ENCODE measurements around the gene ZBTB7C. TPM values are rescaled to one million over a fixed set of nuclear protein-coding genes. Genes with fewer than 3 reads are reported as not detected.
A peak's percentile ranks its signal among the peaks of the same experiment; 100 is the strongest.

The ZBTB7C gene
- total and polyA plus RNA-seq, 8 donors = 1.7 to 8.7 (median 2.7) TPM

DNA sequence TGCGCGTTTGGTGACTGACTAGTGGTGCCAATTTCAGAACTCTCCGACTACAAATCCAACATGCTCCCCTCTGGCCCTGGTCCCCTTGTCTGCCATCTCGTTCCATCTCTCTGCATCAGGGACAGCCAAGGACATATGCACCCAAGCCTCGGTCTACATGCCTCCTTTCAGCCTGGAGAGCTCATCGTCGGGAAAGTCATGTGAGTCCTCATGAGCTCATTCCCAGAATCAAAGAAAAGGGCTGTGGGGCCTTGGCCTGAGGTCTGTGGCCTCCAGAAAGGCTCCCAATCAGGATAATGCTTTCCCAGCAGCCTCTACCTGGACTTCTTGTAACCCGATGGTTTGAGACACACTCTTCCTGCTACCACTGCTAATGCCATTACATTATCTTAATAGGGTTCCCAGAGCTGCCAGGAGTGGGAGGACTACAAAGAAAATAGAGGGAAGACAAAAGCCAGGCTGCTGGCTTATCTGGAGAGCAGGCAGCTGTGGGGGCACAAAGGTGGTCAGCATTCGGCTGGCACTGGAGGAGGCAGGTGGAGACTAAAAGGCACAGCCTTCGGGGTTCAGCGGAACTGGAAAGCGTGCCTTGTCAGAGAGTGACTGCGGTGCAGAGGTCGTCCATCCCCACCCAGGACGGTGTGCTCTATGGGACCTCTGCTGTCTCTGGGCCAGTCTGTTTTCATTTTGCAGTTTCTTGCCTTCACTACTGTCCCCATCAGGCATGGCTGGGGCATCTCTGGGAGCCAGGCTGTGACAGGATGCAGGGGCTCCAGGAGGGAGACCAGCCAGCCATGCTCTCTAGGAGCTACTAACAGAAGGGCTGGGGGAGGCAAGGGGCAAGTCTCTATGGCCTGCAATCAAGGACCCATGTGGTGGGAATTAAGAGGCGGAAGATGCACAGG, 374.3 kb downstream of the ZBTB7C start:
- no peak for ATAC-seq
- no peaks in the 10 kb centered on the region for H3K9me3 ChIP-seq
- no peak overlapping the region for H3K4me3 ChIP-seq
- no peaks in the 10 kb centered on the region for H3K36me3 ChIP-seq
- intact Hi-C loops (cut with DNase I) = loop anchor here in 1 of 2 donors (5.0 kb wide), 1 partner anchor 412 kb away; no protein-coding TSS in a partner anchor
- TF ChIP-seq, protein P1, sequence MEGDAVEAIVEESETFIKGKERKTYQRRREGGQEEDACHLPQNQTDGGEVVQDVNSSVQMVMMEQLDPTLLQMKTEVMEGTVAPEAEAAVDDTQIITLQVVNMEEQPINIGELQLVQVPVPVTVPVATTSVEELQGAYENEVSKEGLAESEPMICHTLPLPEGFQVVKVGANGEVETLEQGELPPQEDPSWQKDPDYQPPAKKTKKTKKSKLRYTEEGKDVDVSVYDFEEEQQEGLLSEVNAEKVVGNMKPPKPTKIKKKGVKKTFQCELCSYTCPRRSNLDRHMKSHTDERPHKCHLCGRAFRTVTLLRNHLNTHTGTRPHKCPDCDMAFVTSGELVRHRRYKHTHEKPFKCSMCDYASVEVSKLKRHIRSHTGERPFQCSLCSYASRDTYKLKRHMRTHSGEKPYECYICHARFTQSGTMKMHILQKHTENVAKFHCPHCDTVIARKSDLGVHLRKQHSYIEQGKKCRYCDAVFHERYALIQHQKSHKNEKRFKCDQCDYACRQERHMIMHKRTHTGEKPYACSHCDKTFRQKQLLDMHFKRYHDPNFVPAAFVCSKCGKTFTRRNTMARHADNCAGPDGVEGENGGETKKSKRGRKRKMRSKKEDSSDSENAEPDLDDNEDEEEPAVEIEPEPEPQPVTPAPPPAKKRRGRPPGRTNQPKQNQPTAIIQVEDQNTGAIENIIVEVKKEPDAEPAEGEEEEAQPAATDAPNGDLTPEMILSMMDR (IDR thresholded peaks at IDR 0.05) = no peak
- peak in 1 of 4 donors; percentile 28 for DNase-seq
- no peaks in the 10 kb centered on the region for H3K4me1 ChIP-seq
- H3K27ac ChIP-seq = no peak overlapping the region
- no peaks in the 10 kb centered on the region for H3K27me3 ChIP-seq

DNA sequence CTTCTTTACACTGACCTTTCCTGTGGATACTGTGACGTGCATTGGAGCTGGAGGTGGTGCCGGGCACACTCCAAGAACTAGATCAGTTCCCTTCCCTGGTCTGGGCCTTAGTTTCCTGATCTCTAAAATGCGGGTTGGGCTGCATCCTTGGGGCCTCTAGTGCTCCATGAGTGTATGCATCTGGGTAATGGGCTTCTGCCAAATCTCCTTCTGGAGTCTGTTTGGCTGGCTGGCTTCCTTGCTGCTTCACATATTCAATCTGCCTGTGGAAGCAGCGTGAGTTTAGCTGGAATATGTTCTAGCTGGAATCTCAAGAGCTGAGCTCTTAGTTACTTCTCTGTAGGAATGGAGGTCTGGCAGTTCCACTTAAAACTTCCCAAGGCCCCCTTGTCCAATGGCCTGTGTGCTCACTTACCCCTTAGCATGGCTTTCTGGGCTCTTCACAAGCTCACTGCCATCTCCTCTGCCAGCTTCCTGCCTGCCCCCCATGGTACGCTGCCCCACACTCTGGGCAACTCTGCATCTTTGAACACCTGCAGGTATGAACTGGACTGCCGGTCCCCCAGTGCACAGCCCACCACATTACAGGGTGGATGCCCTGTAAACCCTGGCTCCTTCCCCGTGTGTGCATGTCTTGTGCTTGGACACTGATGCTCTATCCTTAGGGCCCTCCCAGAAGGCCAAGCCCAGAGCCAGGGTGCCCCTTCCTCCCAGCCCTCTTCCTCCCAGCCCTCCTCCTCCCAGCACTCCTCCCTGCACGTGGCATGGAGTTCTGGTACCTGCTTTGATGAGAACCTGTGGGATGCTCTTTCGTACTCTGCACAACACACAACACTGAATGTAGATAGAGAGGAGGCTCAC, 375.2 kb downstream of the ZBTB7C start:
- intact Hi-C loops (cut with DNase I) = loop anchor here in 1 of 2 donors (5.0 kb wide), 1 partner anchor 413 kb away; no protein-coding TSS in a partner anchor
- H3K27ac ChIP-seq = peak overlapping the region in 1 of 2 donors; percentile 42
- TF ChIP-seq, protein P1 (IDR thresholded peaks at IDR 0.05) = no peak
- H3K9me3 ChIP-seq = no peaks in the 10 kb centered on the region
- H3K36me3 ChIP-seq = no peaks in the 10 kb centered on the region
- ATAC-seq = no peak
- no peak overlapping the region for H3K4me3 ChIP-seq
- no peaks in the 10 kb centered on the region for H3K4me1 ChIP-seq
- peak in 1 of 4 donors; percentile 29 for DNase-seq
- no peaks in the 10 kb centered on the region for H3K27me3 ChIP-seq

DNA sequence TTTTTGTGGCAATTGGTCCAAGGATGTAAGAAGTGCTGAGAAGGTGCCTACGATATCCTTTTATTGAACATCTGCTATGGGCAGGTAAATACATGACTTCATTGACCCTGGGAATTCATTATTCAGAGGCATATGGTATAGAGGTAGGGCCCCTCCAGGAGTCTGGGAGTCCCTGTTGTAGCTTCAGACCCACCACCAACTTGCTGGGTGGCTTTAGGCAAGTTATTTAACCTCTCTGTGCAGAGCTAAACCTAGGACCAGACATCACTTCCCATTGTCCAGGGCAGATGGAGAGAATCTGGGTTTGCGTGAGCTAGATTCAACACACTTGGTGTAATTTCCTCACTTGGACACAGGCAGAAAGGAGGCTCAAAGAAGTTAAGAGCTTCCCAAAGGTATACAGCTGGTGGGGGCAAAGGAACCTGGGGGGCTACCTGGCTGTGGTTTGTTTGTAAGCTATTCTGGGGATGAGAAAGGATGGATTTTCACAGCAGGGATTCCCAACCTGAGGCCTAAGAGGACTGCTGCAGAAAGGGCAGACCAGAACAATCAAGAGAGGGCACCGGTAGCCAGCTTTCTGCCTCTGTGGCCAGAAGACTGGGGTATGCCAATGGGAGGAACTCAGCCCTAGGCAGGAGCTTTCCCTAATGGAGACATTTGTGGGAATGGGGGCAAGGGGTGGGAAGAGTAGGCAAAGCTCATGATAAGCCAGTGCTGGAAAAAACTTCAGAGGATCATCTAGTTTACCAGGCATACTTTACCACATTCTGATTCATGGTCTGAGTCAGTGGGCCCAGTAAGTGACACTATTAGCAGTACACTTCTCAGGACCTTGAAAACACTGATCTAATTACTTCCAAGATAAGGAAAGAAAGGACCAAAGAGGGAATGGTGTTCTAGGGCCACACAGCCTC, 376.1 kb downstream of the ZBTB7C start:
- DNase-seq = peak in 1 of 4 donors; percentile 23
- no peaks in the 10 kb centered on the region for H3K27me3 ChIP-seq
- no peak for ATAC-seq
- TF ChIP-seq, protein P1 (IDR thresholded peaks at IDR 0.05) = no peak
- no peaks in the 10 kb centered on the region for H3K4me1 ChIP-seq
- H3K9me3 ChIP-seq = no peaks in the 10 kb centered on the region
- intact Hi-C loops (cut with DNase I) = loop anchor here in 1 of 2 donors (5.0 kb wide), 1 partner anchor 414 kb away; no protein-coding TSS in a partner anchor
- H3K4me3 ChIP-seq = no peak overlapping the region
- no peaks in the 10 kb centered on the region for H3K36me3 ChIP-seq
- no peak overlapping the region for H3K27ac ChIP-seq

DNA sequence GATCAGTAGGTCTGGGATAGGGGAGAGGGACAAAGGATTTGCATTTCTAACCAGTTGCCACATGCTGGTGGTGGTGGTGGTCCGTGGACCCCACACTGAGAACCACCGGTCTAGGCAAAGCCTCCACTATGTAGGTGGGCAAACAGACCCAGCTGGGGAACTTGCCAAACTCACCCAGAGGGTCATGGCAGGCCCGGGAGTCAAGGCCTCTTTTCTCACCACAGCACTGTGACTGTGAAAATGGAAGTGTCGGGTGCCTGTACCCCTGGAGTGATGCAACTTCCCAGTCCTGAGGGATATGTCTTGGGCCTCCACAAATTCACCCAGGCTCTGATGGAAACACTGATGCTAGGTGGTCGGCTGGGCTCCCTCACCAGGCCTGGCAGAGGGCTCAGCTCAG, 377.5 kb downstream of the ZBTB7C start:
- TF ChIP-seq, protein P1 (IDR thresholded peaks at IDR 0.05) = no peak
- intact Hi-C loops (cut with DNase I) = loop anchor here in 1 of 2 donors (5.0 kb wide), 1 partner anchor 416 kb away; no protein-coding TSS in a partner anchor
- peak in 1 of 4 donors; percentile 16 for DNase-seq
- peaks cover 5 to 12% of the 10 kb centered on the region in 2 donors for H3K4me1 ChIP-seq
- no peak overlapping the region for H3K27ac ChIP-seq
- H3K4me3 ChIP-seq = no peak overlapping the region
- no peak for ATAC-seq
- no peaks in the 10 kb centered on the region for H3K36me3 ChIP-seq
- H3K9me3 ChIP-seq = no peaks in the 10 kb centered on the region
- no peaks in the 10 kb centered on the region for H3K27me3 ChIP-seq

Measured in left lung (tissue), 10 donors.